Left ventricle myocardium inferior (tissue), 1 donor: ENCODE results near the gene ATL1. TPM values are rescaled to one million over a fixed set of nuclear protein-coding genes. Genes with fewer than 3 reads are reported as not detected.

Experiments used
- DNase-seq: peaks from one replicate; pipeline ENCODE4 v3.0.0-alpha.2; 2020
- H3K27ac ChIP-seq: fragments of 200-600 bp; replicated peaks from 2 replicates; pipeline ENCODE4 v1.8.0; 2021
- H3K27me3 ChIP-seq: fragments of 200-600 bp; 2 replicates; pipeline ENCODE4 v1.8.0; 2021; ENCODE audit warnings: low read depth
- H3K36me3 ChIP-seq: fragments of 200-600 bp; 2 replicates; pipeline ENCODE4 v1.8.0; 2021
- H3K4me1 ChIP-seq: fragments of 200-600 bp; 2 replicates; pipeline ENCODE4 v1.8.0; 2021
- H3K4me3 ChIP-seq: fragments of 200-600 bp; 2 replicates; pipeline ENCODE4 v1.8.0; 2021; ENCODE audit warnings: mild to moderate bottlenecking, moderate library complexity
- H3K9me3 ChIP-seq: fragments of 200-600 bp; replicated peaks from 2 replicates; pipeline ENCODE4 v1.8.0; 2021
- CTCF ChIP-seq: fragments of 200-600 bp; IDR thresholded peaks from 2 replicates; pipeline ENCODE4 v1.8.0; 2021; ENCODE audit warnings: antibody characterized with exemption, mild to moderate bottlenecking, borderline replicate concordance
- intact Hi-C: fragments of 100-400 bp; cut with micrococcal nuclease; formaldehyde crosslinking; loops from one replicate; pipeline ENCODE4 v1.11.0; 2022
- long read RNA-seq: library from polyadenylated mRNA; unstranded; transcript quantifications from one replicate; pipeline ENCODE4 v2.0.0, GENCODE V29; 2021
- total RNA-seq: library from RNA; stranded (reverse); fragmentation: NEBNext Ultra II Directional; extraction: Animal tissue kit (Norgen Biotek cat#: 25700); gene quantifications from one replicate; pipeline ENCODE4 v1.2.1, GENCODE V29; 2021
- donor health status: DM: no; HTN: yes; CAD: no; lungs with severe emphysema.

ATL1 gene
- total RNA-seq = 1.6 TPM
- long read RNA-seq, partial matches to known transcripts = 1 of 1 reads
- long read RNA-seq, other reads (novel, unspliced or antisense) = 0 of 1 reads

DNA sequence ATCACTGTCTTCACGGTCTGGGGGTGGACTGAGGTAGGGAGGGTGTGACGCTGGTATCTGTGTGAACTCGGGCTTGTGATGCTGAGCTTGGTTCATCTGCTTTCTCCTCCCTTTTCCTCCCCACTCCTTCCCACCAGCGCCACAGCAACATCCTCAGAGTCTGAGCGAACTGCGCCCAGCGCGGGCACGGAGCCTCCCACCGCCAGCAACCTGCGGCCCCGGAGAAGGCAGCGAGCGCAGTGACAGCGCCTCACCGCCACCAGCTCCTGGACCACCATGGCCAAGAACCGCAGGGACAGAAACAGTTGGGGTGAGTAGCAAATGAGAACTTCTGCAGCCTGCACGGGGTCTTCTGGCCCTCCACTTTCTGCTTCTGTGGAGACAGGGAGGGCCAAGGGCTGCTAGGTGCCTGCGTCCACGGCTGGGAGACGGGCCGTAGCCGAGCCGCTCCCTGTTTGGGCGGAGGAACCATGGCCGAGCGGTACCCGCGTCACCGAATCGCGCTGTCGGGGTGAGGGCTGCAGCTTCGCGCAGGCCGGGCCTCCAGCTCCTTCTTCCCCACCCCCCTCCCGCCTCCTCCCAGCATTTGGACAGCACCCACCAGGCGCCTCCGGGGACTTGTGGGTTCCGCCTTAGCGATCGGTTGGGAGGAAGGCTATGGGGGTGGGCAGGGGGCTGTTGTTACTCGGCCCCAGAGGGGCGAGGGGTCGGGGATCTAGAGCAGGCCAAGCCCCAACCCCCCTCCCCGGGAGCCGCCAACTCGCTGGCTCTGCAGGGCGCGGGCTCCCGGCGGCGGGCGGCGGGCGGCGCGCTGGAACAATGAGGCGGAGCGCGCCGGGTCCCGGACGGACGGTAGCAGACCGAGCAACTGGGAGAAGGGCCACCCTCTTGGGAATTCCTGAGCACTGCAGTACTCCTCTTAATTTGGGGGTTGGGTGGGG lies at the start of gene ATL1:
Gene ATL1, plus strand, starts transcription at position 156 of the 941 bp plus-strand sequence. Its CDS starts 121 bp downstream, at position 277.
- Histone ChIP-seq H3K27ac (peak within 1 kb of the TSS; percentile 87), H3K4me3 (peak within 1 kb of the TSS; percentile 77), H3K36me3 (no peaks in the 10 kb centered on the region), H3K4me1 (peaks cover 22% of the 10 kb centered on the region), H3K27me3 (peaks cover 47% of the 10 kb centered on the region), H3K9me3 (no peaks in the 10 kb centered on the region)
- intact Hi-C loops = no loop called here
- TF ChIP-seq CTCF = no peak
- peak; percentile 75 for DNase-seq

DNA sequence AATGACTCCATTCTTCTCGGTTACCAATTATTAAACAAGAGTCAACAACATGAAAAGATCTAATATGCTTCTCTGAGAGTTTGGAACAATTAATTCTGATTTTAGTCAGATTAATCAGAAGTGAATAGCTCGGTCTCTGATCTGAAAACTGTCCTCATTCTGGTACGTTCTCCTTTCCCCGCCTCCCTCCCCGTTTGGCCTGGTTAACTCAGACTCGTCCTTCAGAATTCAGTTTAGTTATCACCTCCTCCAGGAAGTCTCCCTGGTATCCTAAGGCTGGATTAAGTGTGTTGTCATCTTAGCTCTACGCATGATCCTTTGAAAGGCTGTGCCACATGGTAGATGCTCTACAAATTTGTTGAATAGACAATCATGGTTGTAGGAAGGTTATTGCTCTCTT lies 49.8 kb upstream of the ATL1 start:
- intact Hi-C loops = no loop called here
- no peak overlapping the region for H3K27ac ChIP-seq

GRCh38 chr14:50512463-50512862 lies 47.5 kb upstream of the ATL1 start:
- no peak for TF ChIP-seq CTCF
- Histone ChIP-seq H3K27me3 (no peaks in the 10 kb centered on the region), H3K4me3 (no peak overlapping the region), H3K4me1 (no peaks in the 10 kb centered on the region), H3K9me3 (no peaks in the 10 kb centered on the region), H3K27ac (no peak overlapping the region), H3K36me3 (no peaks in the 10 kb centered on the region)
- intact Hi-C loops = no loop called here
- DNase-seq = no peak

More for the DNA sequence above, 49.8 kb upstream of the ATL1 start:
- Histone ChIP-seq H3K27me3 (no peaks in the 10 kb centered on the region), H3K4me3 (no peak overlapping the region), H3K9me3 (no peaks in the 10 kb centered on the region), H3K36me3 (no peaks in the 10 kb centered on the region), H3K4me1 (no peaks in the 10 kb centered on the region)
- no peak for TF ChIP-seq CTCF
- DNase-seq = no peak

DNA sequence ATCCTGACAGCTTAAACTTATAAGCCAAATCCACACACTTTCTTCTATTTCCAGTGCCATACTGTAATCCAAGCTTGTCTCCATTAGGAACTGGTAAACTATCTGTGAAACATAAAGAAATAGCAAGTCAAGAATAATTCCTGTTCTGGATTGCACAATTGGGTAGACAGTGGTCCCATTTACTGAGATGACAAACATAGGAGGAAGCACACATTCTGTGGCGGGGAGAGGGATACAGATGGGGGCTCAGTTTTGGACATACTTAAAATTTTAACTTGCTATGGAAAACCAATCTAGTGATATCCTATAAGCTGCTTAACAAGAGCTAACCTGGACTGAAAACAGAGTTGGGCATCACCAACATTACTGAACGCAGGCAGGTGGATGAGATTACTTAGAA lies 43.9 kb upstream of the ATL1 start:
- no peak for DNase-seq
- Histone ChIP-seq H3K36me3 (no peaks in the 10 kb centered on the region), H3K27me3 (no peaks in the 10 kb centered on the region), H3K9me3 (no peaks in the 10 kb centered on the region), H3K27ac (no peak overlapping the region), H3K4me3 (no peak overlapping the region), H3K4me1 (peaks cover 1% of the 10 kb centered on the region)
- TF ChIP-seq CTCF = no peak
- intact Hi-C loops = no loop called here

- intact Hi-C loops = no loop called here
- no peak for TF ChIP-seq CTCF
- Histone ChIP-seq H3K4me3 (no peak overlapping the region), H3K9me3 (no peaks in the 10 kb centered on the region), H3K36me3 (no peaks in the 10 kb centered on the region), H3K4me1 (peaks cover 19% of the 10 kb centered on the region), H3K27me3 (no peaks in the 10 kb centered on the region), H3K27ac (peak overlapping the region; percentile 26)
- no peak for DNase-seq
These were observed 38.8 kb upstream of the ATL1 start for GRCh38 chr14:50520947-50521815.
